HG02759 (cell line): ENCODE data around the gene ARHGEF28.

Experiments
- ATAC-seq: cut with Tn5 transposase; IDR thresholded peaks from one replicate; pipeline ENCODE4 v1.9.1; 2021; ENCODE audit warnings: mild to moderate bottlenecking, moderate library complexity; ENCODE audit not compliant: unreplicated experiment

Gene ARHGEF28

DNA sequence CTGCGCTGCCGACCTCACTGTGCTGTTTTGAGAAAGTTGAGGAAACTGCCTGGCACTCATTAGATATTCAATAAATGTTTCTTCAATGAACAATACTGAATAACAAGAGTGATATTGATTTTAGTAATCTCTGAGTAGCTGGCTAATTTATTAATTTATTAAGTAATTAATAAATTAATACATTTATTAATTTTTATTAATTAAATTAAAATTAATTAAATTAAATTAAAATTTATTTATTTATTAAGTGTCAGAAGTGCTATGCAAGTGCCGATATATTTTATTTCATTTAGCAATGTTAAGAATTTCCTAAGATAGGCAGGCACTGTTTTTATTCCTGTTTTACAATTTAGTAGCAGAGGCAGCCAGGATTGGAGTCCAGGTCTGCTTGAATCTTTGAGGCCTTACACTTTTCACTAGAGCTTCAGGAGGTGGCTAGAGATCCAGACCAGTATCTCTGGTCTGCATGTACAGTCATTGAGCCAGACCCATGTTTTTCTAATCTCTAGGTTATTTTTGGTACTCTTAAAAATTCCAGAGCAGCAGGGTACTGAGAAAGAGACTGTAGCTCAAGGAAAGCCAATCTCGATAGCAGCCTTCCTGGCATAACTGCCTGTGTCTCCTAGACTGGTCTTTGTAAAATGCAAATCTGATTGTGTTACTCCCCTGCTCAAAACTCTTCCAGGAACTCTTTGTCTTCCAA lies 109.2 kb downstream of the ARHGEF28 start:
- ATAC-seq: no peak

DNA sequence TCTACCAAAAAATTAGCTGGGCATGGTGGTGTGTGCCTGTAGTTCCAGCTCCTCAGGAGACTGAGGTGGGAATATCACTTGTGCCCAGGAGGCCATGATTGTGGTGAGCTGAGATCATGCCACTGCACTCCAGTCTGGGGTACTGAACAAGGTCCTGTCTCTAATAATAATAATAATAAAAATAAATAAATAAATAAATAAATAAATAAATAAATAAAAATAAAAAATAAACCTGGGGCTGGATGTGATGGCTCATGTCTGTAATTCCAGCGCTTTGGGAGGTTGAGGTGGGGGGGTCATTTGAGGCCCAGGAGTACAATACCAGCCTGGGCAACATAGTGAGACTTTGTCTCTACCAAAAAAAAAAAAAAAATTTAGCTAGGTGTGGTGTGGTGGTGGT lies 113.7 kb downstream of the ARHGEF28 start:
- ATAC-seq: no peak

DNA sequence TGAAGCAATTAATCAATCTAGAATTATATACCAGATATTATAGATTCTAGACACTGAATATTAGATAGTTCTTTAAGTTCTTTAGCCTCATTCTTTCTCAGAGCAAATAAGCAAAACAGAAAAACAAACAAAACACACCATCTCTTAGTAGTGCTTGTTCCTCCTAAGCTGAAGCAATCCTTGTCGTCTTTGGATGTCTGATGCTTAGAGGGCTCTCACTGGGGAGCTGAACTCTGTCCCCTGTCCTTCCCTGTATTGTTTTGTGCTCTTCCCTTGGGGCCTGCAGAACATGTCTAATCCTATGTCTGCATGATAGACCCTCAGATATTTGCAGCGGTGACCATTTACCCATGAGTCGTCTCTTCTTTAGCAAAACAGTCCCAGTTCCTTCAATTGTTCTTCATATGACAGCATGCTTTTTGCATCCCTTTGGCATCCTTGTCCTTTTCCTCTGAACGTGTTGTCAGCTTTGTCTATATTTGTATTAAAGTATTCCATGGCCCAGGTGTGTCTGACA lies 114.3 kb downstream of the ARHGEF28 start:
- no peak for ATAC-seq

DNA sequence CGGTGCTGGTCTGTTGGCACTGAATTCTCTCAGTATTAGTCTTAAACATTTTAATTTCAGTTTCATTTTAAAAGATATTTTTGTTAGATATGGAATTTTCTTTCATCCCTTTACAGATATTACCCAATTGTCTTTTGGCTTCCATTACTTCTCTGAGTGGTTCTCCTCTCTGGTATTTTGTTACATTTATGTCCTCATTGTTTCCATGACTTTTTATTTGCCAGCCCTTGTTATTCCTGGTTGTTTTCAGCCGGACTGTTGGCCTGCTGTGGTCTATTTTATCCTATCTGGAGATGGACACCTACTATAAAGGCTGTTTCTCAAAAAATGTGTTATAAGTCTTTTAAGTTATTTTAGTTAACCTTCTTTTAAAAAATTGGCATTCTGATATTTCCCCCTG lies 117.2 kb downstream of the ARHGEF28 start:
- ATAC-seq: no peak

DNA sequence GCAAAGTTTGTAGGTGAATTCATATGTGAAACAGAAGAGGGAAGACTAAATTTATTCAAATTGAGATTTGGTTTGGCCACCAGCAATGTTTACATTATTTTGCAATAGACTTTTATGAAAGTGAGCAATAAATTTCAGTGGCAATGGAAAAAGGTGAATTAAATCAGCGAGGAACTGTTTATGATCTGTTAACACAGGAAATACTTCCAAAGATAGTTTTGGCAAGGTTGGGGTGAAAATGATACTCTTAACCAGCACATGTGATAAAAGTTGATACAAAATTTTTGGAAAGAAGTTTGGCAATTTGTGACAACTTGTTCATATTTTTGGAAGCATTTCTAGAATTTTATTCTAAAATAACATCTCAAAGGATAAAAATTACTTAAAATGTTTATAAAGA lies 119.8 kb downstream of the ARHGEF28 start:
- ATAC-seq: no peak

DNA sequence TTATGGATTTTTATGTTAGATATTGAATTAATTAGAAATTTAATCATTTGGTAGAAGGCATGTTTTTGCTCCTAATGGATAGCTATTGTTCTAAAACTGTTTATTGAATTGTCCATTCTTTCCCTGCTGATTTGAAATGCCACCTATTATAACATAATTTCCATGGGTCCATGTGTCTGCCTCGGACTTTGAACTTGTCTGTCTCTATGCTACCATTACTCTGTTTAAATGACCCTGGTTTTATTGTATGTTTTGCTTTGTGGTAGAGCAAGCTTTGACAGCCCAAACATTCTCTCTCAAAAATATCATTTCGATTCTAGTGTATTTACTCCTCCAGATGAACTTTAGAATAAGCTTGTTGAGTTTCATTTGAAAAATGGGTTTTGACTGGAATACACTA lies 120.6 kb downstream of the ARHGEF28 start:
- ATAC-seq: no peak

DNA sequence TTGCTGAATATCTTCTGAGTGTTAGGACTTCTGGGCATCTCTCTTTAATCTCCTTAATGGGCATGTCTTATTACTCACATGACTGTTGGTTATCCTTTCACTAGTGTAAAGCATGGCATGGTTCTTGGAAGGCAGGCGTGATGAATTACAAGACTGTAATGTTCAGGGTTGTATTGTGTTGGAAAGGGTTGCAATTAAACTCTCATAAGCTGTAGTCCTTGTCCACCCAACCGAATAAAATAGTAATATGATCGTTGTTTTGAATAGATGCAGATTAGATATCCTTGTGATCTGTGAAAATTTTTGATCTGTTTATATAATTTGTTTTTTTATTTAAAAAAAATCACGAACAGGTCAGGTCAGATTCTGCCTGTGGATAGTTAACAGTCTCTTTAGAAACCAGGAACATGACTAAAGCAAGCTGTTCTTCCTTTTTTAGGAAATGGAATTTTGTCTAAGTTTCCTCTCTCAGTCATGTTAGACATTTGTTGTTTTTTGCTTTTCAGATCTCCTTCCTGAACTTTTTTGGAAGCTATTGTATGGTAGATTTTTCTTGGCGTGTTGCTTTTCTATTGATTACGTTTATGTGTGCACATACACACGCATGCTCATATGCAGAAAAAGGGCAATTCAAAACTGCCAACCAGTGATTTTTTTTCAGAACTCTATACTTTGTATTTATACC lies 121.8 kb downstream of the ARHGEF28 start:
- no peak for ATAC-seq

DNA sequence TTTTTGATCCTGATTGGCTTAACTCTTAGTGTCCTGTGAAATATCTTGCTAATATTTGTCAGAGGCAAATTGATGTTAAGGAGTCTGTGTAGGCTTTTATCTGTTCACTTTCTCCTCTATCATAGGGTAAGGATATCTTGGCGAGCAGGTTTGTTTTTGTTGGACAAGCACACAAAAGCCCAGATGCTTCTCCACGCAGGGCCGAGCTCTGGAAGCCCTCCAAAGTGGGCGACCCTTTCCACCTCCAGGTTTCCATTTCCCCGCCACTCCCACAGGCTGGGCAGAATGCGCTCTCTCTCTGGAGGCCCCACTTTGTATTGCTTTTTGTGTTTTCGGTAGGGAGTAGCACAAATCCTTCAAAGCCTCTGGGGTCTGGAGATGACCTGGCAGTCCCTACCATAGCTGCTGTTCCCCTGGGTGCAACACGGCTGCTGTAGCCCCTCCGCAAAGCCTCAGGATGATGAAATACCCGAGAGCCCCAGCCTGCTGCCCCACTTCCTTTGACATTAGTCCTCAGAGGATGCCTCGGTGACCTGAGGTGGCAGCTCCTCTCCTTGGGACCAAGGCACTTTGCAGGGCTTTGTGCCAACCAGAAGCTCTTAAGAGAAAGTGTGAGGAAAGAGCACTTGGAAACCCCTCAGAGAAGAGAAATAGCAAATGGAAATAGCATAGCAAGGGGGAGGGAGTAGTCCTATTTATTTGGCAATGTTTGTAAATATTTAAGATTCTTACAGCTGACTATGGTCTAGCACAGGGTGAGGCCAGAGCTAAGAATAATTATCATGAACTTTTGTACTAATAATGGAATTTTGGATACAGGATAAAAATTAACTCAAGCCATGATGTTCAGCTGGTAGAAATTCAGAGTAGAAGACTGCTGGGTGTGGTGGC lies 122.8 kb downstream of the ARHGEF28 start:
- ATAC-seq: no peak

DNA sequence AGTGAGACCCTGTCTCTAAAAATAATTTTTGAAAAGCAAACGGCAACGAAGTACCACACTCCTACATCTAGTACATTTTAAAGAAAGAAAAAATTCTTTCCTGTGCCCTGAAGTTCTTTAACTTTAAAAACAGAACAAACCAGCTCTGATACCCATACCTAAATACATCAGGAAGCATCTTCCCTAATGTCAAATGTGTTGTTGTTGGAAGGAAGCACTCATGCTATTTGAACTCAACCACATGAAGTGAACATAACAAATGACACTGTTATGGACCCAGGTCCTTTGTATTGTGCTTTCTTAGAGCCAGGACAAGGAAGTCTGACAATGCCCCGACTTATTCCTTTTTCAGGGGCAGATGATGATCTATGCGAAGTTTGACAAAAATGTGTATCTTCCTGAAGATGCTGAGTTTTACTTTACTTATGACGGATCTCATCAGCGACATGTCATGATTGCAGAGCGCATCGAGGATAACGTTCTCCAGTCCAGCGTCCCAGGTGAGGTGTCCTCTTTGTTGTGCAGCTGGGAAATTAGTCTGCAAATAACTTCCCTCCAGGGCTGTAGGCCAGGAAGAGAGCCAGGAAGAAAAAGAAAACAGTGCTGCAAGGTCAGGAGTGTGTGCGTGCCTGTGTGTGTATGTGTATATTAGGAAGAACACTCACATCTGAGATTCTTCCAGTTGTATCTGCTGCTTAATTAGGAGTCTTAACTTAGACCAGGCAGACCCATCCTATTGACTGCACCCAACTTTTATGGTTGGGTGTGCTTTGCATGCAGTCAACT lies 123.7 kb downstream of the ARHGEF28 start:
- no peak for ATAC-seq

DNA sequence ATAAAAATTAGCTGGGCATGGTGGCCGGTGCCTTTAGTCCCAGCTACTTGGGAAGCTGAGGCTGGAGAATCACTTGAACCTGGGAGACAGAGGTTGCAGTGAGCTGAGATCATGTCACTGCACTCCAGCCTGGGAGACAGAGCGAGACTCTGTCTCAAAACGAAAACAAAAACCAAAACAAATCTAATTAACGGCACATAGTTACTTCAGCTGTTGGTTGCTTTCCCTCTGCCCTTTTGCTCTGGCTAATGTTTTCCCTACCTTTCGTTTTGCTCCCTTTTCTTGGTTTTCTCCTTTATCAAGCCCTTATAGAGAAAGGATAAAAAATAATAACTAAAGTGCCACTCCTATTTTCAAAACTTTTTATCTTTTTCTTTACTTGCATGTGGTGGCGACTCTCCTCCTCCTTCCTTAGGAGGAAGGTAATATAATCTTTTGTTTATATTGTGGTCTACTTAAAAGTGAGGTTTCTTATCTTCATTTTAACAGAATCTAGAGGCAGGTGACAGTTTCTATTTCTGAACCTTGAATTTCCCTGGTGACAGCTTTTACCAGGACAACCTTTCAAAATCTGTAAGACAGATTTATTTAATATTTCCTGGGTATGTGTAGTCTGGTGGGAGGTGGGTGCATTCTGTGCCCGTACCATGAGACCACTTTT lies 125.4 kb downstream of the ARHGEF28 start:
- ATAC-seq: no peak

DNA sequence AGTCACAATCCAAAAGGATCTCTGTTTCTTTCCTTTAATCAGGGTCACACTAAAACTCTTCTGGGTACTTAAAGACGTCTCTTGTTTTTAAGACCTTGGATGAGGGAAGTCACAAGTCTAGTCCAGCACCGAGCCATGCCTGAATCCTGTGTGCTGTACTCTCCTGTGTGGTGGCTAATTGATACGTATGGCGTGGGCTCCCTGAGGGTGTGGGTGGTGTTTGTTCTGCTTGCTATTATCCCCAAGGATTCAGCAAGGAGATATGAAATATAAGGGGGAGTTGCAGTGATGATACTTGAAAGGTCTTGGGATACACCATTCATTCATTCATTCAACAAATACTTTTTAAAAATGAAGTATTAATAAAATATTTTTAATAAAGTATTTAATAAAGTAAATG lies 128.3 kb downstream of the ARHGEF28 start:
- no peak for ATAC-seq

DNA sequence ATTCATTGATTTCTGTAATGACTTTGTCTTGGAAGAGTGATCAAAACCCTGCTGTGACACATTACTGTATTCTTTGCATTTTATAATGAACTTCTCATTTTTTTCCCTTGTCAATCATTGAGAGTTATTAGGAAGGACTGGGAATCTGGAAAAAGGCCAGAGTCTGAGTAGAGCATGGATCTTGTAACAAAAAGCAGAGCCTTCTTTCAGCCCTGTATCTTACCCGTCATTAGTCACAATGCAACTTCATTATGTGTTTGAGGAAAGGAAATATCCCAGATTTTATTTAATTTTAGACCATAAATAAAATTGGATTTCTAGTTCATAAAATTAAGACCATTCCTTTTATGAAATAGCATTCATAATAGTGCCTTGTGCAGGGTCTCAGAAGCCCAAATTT lies 131.4 kb downstream of the ARHGEF28 start:
- ATAC-seq: no peak

DNA sequence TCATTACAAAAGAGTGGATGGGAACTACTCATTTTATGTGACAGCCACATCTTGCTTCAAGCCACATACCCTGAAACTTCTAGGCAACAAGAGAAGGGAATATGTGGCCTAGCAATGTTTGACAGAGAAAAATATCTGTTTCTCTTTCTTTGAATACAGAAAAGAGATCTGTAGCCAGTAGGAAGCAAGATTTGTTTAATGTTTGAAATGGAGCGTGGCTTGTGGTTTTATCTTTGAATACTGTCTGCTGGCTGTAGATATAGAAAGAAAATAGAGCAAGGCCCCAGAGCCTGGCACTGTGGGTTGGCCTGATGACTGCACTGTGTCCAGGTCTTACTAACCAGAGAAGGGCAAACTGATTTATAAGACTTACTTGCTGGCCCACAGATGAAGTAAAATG lies 133.8 kb downstream of the ARHGEF28 start:
- ATAC-seq: no peak

DNA sequence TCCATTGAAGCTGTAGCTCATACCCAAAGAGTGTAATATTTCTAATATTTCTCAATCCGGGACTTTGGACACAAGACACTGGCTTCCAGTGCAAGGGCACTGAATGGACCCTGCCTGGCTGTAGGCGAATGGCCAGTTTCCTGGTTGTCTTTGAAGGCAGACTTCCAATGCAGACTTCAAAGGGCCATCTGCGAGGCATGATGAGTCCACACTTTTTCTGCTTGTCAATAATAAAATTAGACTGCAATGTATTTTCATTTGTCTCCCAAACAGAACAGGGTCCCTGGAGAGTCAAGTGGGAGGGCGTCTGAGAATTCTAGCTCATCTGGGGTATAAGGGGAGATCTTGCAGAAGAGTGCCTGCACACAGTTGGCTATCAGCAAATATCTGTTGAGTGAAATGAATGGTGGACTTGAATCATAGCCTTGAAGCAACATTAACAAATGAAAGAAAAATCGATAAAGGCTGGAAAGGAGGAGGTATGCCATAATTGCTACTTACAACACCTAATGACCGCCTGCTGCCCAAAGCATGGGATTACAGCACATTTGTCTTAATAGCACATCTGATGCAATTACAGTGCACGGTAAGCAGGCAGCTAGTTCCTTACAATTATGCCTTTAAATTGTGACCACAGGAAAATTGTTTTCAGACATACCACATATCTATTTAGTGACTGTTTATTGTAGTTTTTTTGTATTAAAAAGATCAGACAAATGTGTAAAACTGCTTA lies 137.5 kb downstream of the ARHGEF28 start:
- no peak for ATAC-seq

DNA sequence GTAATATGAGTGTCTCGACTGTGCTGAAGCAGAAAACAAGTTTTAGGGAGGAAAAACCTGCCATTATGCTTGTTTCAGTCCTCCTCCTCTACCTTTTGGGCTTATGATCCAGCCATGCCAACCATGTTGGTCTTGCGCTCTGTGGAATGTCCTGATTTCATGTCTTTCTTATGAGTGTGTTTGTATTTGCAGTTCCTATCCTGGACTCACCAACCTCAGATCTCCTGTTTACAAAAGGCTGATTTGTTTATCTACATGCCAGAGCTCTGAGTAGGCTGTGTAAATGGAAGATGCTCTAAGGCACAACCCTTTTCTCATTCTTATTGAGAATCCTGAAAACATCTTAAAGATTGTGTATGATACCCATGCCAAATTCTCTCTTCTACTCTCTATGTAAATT lies 138.6 kb downstream of the ARHGEF28 start:
- ATAC-seq: no peak

DNA sequence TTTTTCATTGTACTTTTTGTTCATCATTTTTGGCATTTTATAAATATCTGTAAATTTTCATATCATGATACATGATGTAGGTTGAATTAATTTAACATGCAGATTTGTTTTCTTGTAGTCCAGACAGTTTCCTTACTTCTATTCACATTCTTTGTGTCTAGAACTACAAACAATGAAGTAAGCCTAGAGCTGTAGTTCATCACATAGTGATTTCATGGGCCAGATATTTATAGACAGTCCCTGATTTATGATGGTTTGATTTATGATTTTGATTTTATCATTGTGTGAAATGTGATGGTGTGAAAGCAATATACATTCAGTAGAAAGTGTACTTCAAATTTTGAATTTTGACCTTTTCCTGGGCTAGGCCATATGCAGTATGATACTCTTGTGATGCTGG lies 139.0 kb downstream of the ARHGEF28 start:
- no peak for ATAC-seq

DNA sequence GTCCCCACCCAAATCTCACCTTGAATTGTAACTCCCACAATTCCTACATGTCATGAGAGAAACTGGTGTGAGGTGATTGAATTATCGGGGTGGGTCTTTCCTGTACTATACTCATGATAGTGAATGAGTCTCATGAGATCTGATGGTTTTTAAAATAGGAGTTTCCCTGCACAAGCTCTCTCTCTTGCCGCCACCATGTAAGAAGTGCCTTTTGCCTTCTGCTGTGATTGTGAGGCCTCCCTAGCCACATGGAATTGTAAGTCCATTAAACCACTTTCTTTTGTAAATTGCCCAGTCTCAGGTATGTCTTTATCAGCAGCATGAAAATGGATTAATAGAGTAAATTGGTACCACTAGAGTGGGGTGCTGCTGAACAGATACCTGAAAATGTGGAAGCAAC lies 140.9 kb downstream of the ARHGEF28 start:
- ATAC-seq: no peak

DNA sequence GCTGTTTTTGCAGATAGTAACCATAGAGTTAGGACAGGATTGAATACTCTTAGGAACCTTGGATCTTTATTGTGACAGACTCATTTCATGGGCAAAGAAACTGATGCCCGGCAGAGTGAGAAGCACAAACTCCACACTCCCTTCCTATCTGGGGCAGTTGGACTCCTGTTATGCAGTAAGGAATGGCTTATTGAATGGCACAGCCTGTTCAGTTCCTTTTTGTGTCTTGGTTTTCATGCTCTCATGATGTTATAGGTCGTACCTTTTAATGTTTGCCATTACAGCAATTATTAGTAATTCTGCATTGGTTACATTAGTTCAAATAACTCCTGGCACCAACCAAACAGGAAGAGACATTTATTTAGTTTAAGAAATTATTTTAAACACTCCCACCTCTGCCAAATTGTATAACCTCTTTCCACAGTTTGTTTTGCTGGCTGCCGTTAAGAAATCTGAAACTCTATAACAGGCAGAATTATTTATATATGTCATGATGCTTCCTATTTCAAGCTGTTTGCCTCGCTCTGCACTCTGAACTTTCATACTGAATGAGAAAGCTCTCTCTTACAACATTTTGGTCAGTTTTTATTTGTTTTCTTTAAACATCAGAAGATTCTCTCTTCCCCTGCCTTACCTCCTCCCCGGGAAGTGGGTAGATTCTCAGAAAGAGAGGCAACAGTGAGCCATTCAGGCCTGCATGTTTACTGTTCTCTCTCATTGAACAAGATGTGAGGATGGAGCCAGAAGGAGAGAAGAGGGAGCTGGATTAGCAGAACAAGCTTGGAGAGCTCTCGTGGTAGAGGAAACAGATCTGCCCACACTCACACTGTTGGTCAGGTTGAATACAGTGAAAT lies 144.4 kb downstream of the ARHGEF28 start:
- ATAC-seq: no peak

DNA sequence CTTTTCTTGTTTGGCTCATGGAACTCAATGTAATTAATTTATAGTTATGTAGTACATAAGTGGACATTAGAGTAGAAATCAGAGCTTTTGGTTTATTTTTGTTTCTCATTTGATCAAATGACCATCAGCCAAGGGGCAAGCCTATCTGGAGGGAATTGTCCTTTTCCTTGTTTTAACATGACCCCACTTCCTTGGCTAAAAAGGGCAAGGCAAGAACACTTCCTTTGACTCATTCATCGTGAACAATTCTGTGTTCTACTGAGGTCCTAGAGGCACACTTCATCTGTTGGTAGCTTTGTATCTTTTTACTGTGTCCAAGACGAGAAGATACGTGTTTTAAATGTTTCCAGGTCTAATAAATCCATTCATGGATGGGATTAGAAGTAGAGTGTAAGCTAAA lies 148.9 kb downstream of the ARHGEF28 start:
- ATAC-seq: no peak
